ENCODE measurements around the gene FAM111B.
A peak's percentile ranks its signal among the peaks of the same experiment; 100 is the strongest.
"Not testable (repeated sequence)": the region's sequence is repeated elsewhere in the genome, so short reads cannot be mapped to it uniquely, and the experiment has no call there.

Gene FAM111B

DNA sequence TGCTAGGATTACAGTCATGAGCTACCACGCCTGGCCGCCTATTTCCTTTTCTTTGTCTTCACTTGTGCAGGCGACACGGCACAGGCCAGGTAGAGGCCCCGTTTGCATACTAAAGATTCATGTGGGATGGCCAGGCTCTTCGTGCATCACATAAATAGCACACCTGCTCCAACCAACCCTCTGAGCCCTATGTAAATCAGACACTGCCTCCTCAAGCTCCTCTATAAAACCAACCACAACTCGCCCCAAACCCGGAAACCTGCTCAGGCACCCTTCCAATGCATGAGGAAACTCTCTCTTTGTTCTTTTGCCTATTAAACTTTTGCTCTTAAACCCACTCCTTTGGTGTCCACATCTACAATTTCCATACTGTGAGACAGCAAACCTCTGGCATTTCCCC lies 9.1 kb upstream of the FAM111B start:
- DNase-seq (ENCODE audit: low read depth): not testable (repeated sequence)

DNA sequence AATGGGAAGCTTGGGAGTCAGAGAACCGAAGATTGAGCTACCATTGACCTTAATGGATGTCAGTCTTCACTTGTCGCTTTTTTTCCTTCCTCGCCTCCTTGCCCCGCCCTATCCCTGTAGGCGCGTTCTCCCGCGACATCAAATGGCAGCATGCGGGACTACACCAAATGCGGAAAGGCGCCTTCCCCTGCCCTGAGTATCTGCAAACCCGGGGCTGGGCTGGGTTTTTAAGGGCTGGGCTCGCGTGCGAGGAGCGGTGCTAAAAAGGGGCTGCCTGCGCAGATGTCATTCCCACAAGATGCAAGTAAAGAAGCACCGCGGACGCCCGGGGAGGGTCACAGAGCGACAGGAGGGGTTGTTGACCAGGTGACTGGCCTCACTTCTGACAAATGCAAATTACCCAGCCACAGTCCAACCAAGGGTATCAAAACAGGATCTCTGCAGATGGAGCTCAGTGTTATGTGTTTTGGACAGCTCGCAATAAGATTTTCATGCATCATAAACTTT lies 4.7 kb upstream of the FAM111B start:
- DNase-seq (ENCODE audit: low read depth): no peak

DNA sequence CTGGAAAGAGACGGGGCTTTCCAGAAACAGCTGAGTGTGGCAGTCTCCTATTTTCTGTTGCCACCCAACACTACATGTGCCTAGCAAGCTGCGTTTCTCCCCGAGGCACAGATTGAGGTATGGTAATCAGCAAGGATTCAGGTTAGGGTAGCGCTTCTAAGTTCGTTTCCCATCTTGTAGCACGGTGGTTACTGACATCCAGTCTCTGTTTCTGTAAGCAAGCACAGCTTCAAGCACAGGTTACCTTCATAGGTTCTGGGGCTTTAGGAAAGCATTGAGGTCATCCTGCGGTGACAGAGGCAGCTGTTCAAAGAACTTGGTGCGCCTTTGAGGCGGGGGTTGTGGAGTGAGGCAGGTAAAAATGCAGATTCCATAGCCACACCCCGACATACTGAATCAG lies 684 bp downstream of the FAM111B start:
- not testable (repeated sequence) for DNase-seq (ENCODE audit: low read depth)

DNA sequence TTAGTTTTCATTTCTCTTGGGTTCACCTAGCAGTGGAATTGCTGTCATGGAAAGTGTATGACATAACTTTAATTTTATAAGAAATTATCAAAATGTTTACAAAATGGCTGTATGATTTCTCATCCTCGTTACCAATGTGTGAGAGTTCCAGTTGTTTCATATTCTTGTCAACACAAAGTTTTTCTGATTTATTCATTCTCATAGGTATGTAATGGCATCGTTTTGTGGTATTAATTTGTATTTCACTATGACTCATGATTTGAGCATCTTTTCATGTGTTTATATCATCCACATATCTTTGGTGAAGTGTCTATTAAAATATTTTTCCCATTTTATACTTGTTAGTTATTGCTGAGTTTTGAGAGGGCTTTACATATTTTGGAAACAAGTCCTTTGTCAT lies 5.5 kb downstream of the FAM111B start:
- DNase-seq (ENCODE audit: low read depth): no peak

- no peak for DNase-seq (ENCODE audit: low read depth)
Measured at GRCh38 chr11:59114344-59114743, 7.3 kb downstream of the FAM111B start.

- DNase-seq (ENCODE audit: low read depth): no peak
Measured at GRCh38 chr11:59115553-59115952, 8.5 kb downstream of the FAM111B start.

- no peak for DNase-seq (ENCODE audit: low read depth)
Measured at GRCh38 chr11:59117774-59118173, 10.7 kb downstream of the FAM111B start.

DNA sequence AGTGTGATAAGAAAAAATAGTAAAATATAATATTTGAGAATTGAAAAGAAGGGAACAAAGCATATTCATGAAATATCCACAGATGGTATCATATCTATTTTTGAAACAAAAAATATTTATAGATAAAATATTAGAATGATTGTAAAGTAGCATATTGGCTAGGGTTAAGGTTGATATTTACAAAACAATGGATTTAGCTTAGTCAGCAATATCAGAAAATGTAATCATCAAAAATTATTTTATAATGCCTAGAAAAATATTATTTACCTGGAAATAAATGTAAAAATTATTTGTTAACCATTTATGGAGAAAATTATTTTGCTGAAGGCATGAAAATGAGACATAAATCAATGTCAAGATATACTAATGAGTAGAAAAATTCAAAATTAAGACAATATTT lies 12.8 kb downstream of the FAM111B start:
- no peak for DNase-seq (ENCODE audit: low read depth)

DNA sequence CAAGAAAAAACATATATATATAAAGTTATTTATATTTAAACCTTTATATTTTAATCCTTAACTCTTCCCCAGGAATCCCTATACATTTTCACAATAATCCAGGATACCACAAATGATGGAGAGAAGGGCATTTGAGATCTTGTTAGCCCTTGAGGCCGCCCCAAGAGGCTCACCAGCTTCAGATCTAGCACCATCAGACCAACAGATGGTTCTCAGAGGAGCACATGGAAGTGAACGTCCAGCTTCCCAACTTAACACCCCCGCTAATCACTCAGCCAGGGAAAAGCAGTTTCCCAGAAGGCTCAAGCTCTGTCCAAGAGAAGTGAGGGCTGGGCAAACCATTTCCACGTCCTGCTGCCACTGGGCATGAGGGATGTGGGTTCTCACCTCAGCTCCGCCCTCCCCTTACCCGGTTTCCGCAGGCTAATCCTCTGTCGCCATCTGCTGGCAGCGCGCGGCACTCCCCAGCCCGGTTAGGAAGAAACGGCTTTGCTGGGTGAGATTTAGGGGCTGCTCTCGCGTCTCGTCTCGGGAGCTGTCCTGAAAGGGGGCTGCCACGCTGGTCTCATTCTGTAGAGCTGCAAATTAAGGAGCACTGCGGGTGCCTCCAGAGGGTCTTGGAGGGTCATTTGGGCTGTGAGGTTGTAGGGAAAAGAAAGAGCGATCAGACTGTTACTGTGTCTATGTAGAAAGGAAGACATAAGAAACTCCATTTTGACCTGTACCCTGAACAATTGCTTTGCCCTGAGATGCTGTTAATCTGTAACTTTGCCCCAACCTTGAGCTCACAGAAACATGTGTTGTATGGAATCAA lies 28.8 kb downstream of the FAM111B start:
- peak; percentile 76 for DNase-seq (ENCODE audit: low read depth)

DNA sequence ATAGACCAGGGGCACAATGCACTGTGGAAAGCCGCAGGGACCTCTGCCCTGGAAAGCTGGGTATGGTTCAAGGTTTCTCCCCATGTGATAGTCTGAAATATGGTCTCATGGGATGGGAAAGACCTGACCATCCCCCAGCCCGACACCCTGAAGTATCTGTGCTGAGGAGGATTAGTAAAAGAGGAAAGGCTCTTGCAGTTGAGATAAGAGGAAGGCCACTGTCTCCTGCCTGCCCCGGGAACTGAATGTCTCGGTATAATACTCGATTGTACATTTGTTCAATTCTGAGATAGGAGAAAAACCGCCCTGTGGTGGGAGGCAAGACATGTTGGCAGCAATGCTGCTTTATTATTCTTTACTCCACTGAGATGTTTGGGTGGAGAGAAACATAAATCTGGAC lies 29.5 kb downstream of the FAM111B start:
- not testable (repeated sequence) for DNase-seq (ENCODE audit: low read depth)

DNA sequence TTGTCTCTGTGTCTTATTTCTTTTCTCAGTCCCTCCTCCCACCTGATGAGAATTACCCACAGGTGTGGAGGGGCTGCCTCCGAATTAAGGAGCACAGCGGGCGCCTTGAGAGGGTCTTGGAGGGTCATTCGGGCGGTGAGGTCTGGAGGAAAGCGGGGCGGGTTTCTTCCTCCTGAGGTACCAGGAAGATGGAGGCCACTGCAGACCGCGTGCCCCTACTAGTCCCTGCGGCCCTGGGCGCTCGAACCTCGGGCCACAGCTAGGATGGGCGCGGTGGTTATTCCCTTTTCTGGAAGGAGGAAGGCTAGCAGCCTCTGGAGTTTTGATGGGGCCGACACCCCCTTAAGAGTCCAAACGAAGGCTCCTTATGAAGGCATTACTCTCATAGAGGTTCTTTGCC lies 30.2 kb downstream of the FAM111B start:
- no peak for DNase-seq (ENCODE audit: low read depth)

DNA sequence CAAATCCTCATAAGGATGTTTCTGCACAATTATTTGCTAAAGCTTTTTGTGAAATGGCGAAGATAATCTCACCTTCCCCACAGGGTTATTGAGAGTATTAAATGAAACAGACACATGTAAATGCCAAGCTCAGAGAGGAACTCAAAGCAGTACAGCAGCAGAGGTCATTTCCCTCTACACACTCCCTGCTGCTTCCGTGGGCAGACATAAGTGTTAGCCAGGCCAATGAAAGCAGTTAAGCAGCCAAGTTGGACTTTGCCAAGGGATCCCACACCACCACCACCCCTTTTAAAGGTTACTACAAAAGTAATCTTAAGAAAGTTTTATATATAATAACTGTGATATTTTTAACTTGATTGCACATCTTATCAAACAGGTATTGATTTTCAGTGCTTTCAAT lies 31.6 kb downstream of the FAM111B start:
- no peak for DNase-seq (ENCODE audit: low read depth)

- DNase-seq (ENCODE audit: low read depth): no peak
Measured at GRCh38 chr11:59141191-59141590, 34.2 kb downstream of the FAM111B start.

GRCh38 chr11:59141673-59142460 lies 34.8 kb downstream of the FAM111B start:
- DNase-seq (ENCODE audit: low read depth): no peak

DNA sequence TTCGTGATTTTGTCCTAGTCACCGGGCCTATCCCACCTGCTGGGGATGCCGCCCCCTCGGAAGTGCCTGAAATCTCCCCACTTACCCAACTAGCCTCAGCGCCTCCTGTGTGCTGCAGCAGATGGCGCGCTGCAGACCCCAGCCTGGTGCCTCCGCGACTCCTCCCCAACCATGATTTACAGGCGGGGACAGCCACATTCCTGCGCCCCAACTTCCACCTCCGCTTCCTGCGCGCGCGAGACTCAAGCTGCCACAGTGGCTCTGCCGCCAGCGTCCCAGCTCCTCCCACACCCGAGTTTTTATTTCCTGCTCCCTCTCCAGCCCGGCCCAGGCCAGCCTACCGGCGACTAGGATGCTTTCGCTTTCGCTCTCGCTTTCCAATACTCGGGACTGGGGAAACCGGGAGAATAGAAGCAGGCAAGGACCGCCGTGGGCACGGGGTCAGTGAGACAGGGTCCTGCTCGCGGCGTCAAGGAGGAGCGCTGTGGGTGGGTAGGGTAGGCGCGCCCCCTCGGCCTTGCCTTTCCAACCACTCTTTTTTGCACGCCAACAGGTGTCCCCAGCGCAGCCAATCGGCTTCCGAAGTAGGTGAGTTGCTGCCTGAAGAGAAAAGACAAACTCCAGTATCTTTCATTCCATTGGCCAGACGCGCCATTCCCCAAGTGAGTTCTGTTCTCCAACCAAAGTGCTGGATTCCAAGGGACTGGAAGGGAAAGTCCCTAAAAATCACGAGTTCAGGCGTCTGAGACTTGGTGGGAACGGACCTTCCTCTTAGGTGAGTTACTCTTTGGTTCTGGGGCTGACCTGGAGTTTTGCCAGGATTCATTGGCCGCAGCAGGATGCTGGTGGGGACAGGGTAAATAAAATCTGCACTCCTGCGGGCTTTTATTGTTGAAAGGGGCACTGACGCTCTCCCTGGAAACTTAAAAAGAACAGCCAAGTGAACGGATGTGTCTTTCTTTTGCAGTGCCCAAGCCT lies 35.8 kb downstream of the FAM111B start, which contains the start of gene FAM111A:
Gene FAM111A (plus strand): TSS at position 327 of the 978 bp plus-strand sequence. CDS start 6,017 bp downstream, outside the sequence.
- peak; percentile 69 for DNase-seq (ENCODE audit: low read depth)

GRCh38 chr11:59144096-59144495 lies 37.1 kb downstream of the FAM111B start:
- DNase-seq (ENCODE audit: low read depth): no peak

DNA sequence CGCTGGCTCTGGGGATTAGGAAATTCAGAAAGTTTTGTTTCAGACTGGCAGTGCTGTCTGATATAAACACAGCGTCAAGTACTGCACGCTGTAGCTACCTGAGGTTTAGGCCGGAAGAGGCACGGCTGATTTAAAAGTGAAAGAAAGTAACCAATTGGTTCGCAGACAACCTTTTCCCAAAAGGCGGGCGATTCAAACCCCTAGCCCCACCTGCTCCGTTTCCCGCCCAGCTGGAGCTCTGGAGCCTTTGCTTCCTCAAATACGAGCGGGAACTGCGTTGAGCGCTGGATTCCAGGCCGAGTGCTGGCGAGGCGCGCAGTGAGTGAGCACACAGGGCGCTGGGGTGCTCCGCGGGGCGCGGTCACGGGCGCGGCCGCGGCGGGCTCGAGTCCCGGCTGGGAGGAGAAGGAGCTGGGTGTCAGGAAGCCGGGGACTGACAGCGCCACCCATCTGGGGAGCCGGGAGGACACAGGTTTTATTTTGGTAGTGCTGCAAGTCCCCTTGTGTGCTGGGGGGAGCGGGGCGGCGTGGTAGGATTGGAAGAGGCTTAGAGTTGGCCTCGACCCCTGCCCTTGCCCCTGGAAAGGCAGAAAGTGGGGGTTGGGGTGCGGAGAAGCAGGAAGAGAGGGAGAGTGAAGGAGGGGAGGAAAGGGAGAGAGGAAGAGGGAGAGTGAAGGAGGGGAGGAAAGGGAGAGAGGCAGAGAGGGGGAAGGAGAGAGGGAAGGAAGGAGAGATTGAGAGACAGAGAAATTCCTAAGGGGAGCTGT lies 37.7 kb downstream of the FAM111B start:
- peak; percentile 56 for DNase-seq (ENCODE audit: low read depth)

DNA sequence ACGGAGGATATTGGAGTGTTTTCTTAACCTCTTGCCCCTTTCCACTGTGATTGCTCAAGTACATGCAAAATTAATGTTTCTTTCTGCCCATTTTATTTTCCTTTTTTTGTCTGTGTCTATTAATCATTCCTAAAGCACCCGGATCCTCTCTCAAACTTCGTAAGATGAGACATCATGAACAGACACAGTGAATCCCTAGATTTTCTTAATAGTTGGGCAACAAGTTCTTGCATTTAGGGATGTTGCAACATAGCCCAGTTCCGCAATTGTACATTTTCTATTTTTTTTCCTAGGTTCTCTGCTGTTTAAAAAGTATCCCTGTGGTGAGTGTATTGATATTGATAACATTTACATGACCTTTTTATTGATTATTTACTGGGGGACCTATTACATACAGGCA lies 38.5 kb downstream of the FAM111B start:
- DNase-seq (ENCODE audit: low read depth): no peak

DNA sequence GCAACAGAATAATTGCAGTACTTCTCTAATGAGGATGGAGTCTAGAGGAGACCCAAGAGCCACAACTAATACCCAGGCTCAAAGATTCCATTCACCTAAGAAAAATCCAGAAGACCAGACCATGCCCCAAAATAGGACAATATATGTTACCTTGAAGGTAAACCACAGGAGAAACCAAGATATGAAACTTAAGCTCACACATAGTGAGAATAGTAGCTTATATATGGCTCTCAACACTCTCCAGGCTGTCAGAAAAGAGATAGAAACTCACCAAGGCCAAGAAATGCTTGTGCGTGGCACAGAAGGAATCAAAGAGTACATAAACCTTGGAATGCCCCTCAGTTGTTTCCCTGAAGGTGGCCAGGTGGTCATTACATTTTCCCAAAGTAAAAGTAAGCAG lies 44.7 kb downstream of the FAM111B start:
- no peak for DNase-seq (ENCODE audit: low read depth)

GRCh38 chr11:59152312-59152951 lies 45.4 kb downstream of the FAM111B start:
- no peak for DNase-seq (ENCODE audit: low read depth)

GRCh38 chr11:59154610-59155009 lies 47.6 kb downstream of the FAM111B start:
- DNase-seq (ENCODE audit: low read depth): no peak
